ENCODE results near the gene PTPRB.

- TF ChIP-seq POLR2AphosphoS5 (IDR thresholded peaks at IDR 0.05; ENCODE audit: low read depth, low read length): no peak
- TF ChIP-seq REST (IDR thresholded peaks at IDR 0.05; ENCODE audit: insufficient read depth in 1 of 2, low read depth in 2 of 2, low read length in 2 of 2): no peak
- TF ChIP-seq TAF1 (IDR thresholded peaks at IDR 0.05; ENCODE audit: borderline replicate concordance, insufficient read depth, low read length): no peak
- TF ChIP-seq SIN3A (IDR thresholded peaks at IDR 0.05; ENCODE audit: borderline replicate concordance, insufficient read depth, low read length): no peak
These were observed at the start of gene PTPRB for GRCh38 chr12:70637303-70638085.

Measured in PFSK-1 (cell line).